GM23338 (cell line): Measurements from ENCODE around the gene SYNPO. TPM values are rescaled to one million over a fixed set of nuclear protein-coding genes. Genes with fewer than 3 reads are reported as not detected.

Experiments used
- ATAC-seq: fragments of 200-7000 bp; cut with Tn5 transposase; 3 replicates; pipeline ENCODE4 v1.9.1; 2020
- DNase-seq: peaks from one replicate; pipeline ENCODE4 v3.0.0-alpha.2; 2015; ENCODE audit warnings: low spot score
- H2AFZ ChIP-seq: fragments of 200-600 bp; sonication (generic); 2 replicates; pipeline ENCODE4 v1.8.0; 2016; ENCODE audit warnings: antibody characterized with exemption, mild to moderate bottlenecking, moderate library complexity
- H3F3A ChIP-seq: fragments of 200-600 bp; sonication (generic); replicated peaks from 2 replicates; pipeline ENCODE4 v1.8.0; 2017; ENCODE audit warnings: antibody characterized with exemption, mixed run types, low read depth
- H3K27ac ChIP-seq: fragments of 200-600 bp; sonication (generic); 2 replicates; pipeline ENCODE4 v1.6.1; 2016; ENCODE audit warnings: low read depth
- H3K27me3 ChIP-seq: fragments of 200-600 bp; sonication (generic); 2 replicates; pipeline ENCODE4 v1.8.0; 2016; ENCODE audit warnings: mild to moderate bottlenecking, mixed run types, moderate library complexity; ENCODE audit not compliant: insufficient read depth
- H3K36me3 ChIP-seq: fragments of 200-600 bp; sonication (generic); 2 replicates; pipeline ENCODE4 v1.8.0; 2016; ENCODE audit warnings: mild to moderate bottlenecking; ENCODE audit not compliant: insufficient read depth
- H3K4me1 ChIP-seq: fragments of 200-600 bp; sonication (generic); 2 replicates; pipeline ENCODE4 v1.8.0; 2016; ENCODE audit warnings: mild to moderate bottlenecking, moderate library complexity; ENCODE audit not compliant: insufficient read depth
- H3K4me2 ChIP-seq: fragments of 200-600 bp; sonication (generic); 2 replicates; pipeline ENCODE4 v1.7.1; 2017; ENCODE audit warnings: mixed run types
- H3K4me3 ChIP-seq: fragments of 200-600 bp; sonication (generic); 2 replicates; pipeline ENCODE4 v1.6.1; 2016; ENCODE audit warnings: mixed run types
- H3K79me2 ChIP-seq: fragments of 200-600 bp; sonication (generic); replicated peaks from 2 replicates; pipeline ENCODE4 v1.8.0; 2017; ENCODE audit warnings: mild to moderate bottlenecking; ENCODE audit not compliant: insufficient read depth
- H3K9me2 ChIP-seq: fragments of 200-600 bp; sonication (generic); 2 replicates; pipeline ENCODE4 v1.8.0; 2017; ENCODE audit not compliant: insufficient read depth
- H4K20me1 ChIP-seq: fragments of 200-600 bp; sonication (generic); replicated peaks from 2 replicates; pipeline ENCODE4 v1.8.0; 2017; ENCODE audit warnings: mild to moderate bottlenecking; ENCODE audit not compliant: insufficient read depth
- H3K27ac Mint-ChIP-seq: 2 replicates; pipeline ENCODE4 v1.8.0; 2020; ENCODE audit warnings: inconsistent platforms, mild to moderate bottlenecking, moderate library complexity, mixed read lengths
- H3K27me3 Mint-ChIP-seq: 3 replicates; pipeline ENCODE4 v1.8.0; 2022; ENCODE audit warnings: low read depth, mild to moderate bottlenecking, moderate library complexity, mixed read lengths, inconsistent platforms; ENCODE audit not compliant: insufficient read depth, poor library complexity
- H3K36me3 Mint-ChIP-seq: 3 replicates; pipeline ENCODE4 v1.8.0; 2021; ENCODE audit warnings: low read depth, mild to moderate bottlenecking, inconsistent platforms, moderate library complexity, mixed read lengths
- H3K4me1 Mint-ChIP-seq: 3 replicates; pipeline ENCODE4 v1.8.0; 2020; ENCODE audit warnings: mild to moderate bottlenecking, inconsistent platforms, mixed read lengths
- H3K4me3 Mint-ChIP-seq: 3 replicates; pipeline ENCODE4 v1.8.0; 2021; ENCODE audit warnings: moderate library complexity, mild to moderate bottlenecking, inconsistent platforms, mixed read lengths
- H3K9me3 Mint-ChIP-seq: 3 replicates; pipeline ENCODE4 v1.8.0; 2020; ENCODE audit warnings: moderate library complexity, mild to moderate bottlenecking, inconsistent platforms, mixed read lengths
- CREB1 ChIP-seq: fragments of 250-450 bp; sonication (Bioruptor Pico); IDR thresholded peaks from 2 replicates; pipeline ENCODE4 v1.5.0; 2020; ENCODE audit warnings: low read depth, mild to moderate bottlenecking, moderate library complexity
- CTCF ChIP-seq, 2 experiments: fragments of 200-600 bp in 1 of 2; sonication (generic) in 1 of 2; conservative IDR thresholded peaks; 2 replicates each; pipeline versions ENCODE4 v1.5.1 to v1.6.1; 2016 to 2017; ENCODE audit warnings: antibody characterized with exemption in 2 of 2, low read depth in 2 of 2, mild to moderate bottlenecking in 2 of 2, moderate library complexity in 1 of 2
- ETS1 ChIP-seq: IDR thresholded peaks from 2 replicates; pipeline ENCODE4 v1.6.1; 2016; ENCODE audit warnings: antibody characterized with exemption
- EZH2 ChIP-seq: fragments of 200-600 bp; sonication (generic); IDR thresholded peaks from one replicate; pipeline ENCODE4 v1.8.0; 2017; ENCODE audit warnings: antibody characterized with exemption, mild to moderate bottlenecking, low read depth; ENCODE audit not compliant: unreplicated experiment
- EZH2phosphoT487 ChIP-seq: fragments of 200-600 bp; sonication (generic); IDR thresholded peaks from one replicate; pipeline ENCODE4 v1.8.1; 2018; ENCODE audit warnings: antibody characterized with exemption; ENCODE audit not compliant: unreplicated experiment
- JUNB ChIP-seq: IDR thresholded peaks from one replicate; pipeline ENCODE4 v1.6.1; 2016; ENCODE audit warnings: antibody characterized with exemption; ENCODE audit not compliant: unreplicated experiment
- NANOG ChIP-seq: IDR thresholded peaks from 2 replicates; pipeline ENCODE4 v1.6.1; 2016; ENCODE audit warnings: antibody characterized with exemption, borderline replicate concordance
- POLR2AphosphoS5 ChIP-seq: IDR thresholded peaks from 2 replicates; pipeline ENCODE4 v1.6.1; 2016; ENCODE audit warnings: antibody characterized with exemption, low read depth
- STAT1 ChIP-seq: IDR thresholded peaks from one replicate; pipeline ENCODE4 v1.6.1; 2016; ENCODE audit warnings: antibody characterized with exemption; ENCODE audit not compliant: unreplicated experiment
- ZNF114 ChIP-seq: fragments of 250-450 bp; sonication (Bioruptor Pico); IDR thresholded peaks from 2 replicates; pipeline ENCODE4 v1.5.0; 2020; ENCODE audit warnings: mild to moderate bottlenecking, moderate library complexity
- ZNF331 ChIP-seq: fragments of 250-450 bp; sonication (Bioruptor Pico); IDR thresholded peaks from 2 replicates; pipeline ENCODE4 v1.5.0; 2020; ENCODE audit warnings: low read depth, mild to moderate bottlenecking, moderate library complexity
- polyA plus RNA-seq: library from polyadenylated mRNA; unstranded; fragments of >200 nt; fragmentation: Nextera tagmentation; extraction: Ambion mirVana; gene quantifications from 2 replicates; pipeline ENCODE4 v1.2.1, GENCODE V29; 2016
- total RNA-seq: library from RNA; depleted of rRNA; stranded (reverse); fragments of >200 nt; shearing (Covaris generic); gene quantifications from 2 replicates; pipeline ENCODE4 v1.2.3, GENCODE V29; 2014
- TF ChIP-seq, protein P1 (sequence below): IDR thresholded peaks from one replicate; pipeline ENCODE4 v1.6.1; 2018; ENCODE audit warnings: antibody characterized with exemption; ENCODE audit not compliant: unreplicated experiment

SYNPO gene
- total and polyA plus RNA-seq, 2 experiments from 2014 or later: 0.16 to 1.3 TPM

GRCh38 chr5:150613991-150614660 is 26.3 kb upstream of the SYNPO start:
- Mint-ChIP-seq H3K9me3 (no peaks in the 10 kb centered on the region), H3K27me3 (peaks cover 5% of the 10 kb centered on the region), H3K4me1 (peaks cover 33% of the 10 kb centered on the region), H3K4me3 (no peak overlapping the region; the same call in 2 of the 3 replicates), H3K36me3 (no peaks in the 10 kb centered on the region), H3K27ac (no peak overlapping the region)
- no peak for TF ChIP-seq EZH2phosphoT487
- no peak for TF ChIP-seq STAT1
- TF ChIP-seq CTCF (conservative IDR thresholded peaks at IDR 0.05; ENCODE audit: low read depth in 2 of 2): peak; percentile 65 to 78
- H3K27me3 ChIP-seq: no peaks in the 10 kb centered on the region
- H4K20me1 ChIP-seq: no peaks in the 10 kb centered on the region
- H2AFZ ChIP-seq: peak overlapping the region; percentile 49; the same call in 1 of the 2 replicates
- no peaks in the 10 kb centered on the region for H3F3A ChIP-seq
- H3K4me2 ChIP-seq: no peak overlapping the region
- peak; percentile 86 for ATAC-seq
- H3K4me3 ChIP-seq: no peak overlapping the region
- H3K4me1 ChIP-seq: 0 out of 2 replicates have a peak, but pooled peaks cover 6% of the 10 kb centered on the region
- H3K27ac ChIP-seq: no peak overlapping the region
- H3K9me2 ChIP-seq: no peaks in the 10 kb centered on the region
- no peaks in the 10 kb centered on the region for H3K79me2 ChIP-seq
- no peaks in the 10 kb centered on the region for H3K36me3 ChIP-seq
- peak; percentile 75 for DNase-seq

- Mint-ChIP-seq H3K36me3 (no peaks in the 10 kb centered on the region), H3K4me1 (peaks cover 36% of the 10 kb centered on the region), H3K27ac (no peak overlapping the region), H3K9me3 (no peaks in the 10 kb centered on the region), H3K27me3 (peaks cover 5% of the 10 kb centered on the region), H3K4me3 (no peak overlapping the region)
- Histone ChIP-seq H4K20me1 (no peaks in the 10 kb centered on the region), H3K79me2 (no peaks in the 10 kb centered on the region), H3K9me2 (no peaks in the 10 kb centered on the region), H3F3A (no peaks in the 10 kb centered on the region), H3K4me2 (no peak overlapping the region), H3K36me3 (no peaks in the 10 kb centered on the region), H3K4me3 (no peak overlapping the region), H2AFZ (no peak overlapping the region), H3K27ac (no peak overlapping the region), H3K27me3 (no peaks in the 10 kb centered on the region), H3K4me1 (0 out of 2 replicates have a peak, but pooled peaks cover 6% of the 10 kb centered on the region)
- ATAC-seq (no peak), DNase-seq (no peak)
- no peak for TF ChIP-seq POLR2AphosphoS5
- TF ChIP-seq NANOG: no peak
- no peak for TF ChIP-seq EZH2
- TF ChIP-seq CREB1: no peak
- no peak for TF ChIP-seq ZNF331 (CRISPR knock-in tag)
- TF ChIP-seq CTCF (conservative IDR thresholded peaks at IDR 0.05; ENCODE audit: low read depth in 2 of 2): no peak
- no peak for TF ChIP-seq ZNF114 (CRISPR knock-in tag)
- TF ChIP-seq, protein P1, sequence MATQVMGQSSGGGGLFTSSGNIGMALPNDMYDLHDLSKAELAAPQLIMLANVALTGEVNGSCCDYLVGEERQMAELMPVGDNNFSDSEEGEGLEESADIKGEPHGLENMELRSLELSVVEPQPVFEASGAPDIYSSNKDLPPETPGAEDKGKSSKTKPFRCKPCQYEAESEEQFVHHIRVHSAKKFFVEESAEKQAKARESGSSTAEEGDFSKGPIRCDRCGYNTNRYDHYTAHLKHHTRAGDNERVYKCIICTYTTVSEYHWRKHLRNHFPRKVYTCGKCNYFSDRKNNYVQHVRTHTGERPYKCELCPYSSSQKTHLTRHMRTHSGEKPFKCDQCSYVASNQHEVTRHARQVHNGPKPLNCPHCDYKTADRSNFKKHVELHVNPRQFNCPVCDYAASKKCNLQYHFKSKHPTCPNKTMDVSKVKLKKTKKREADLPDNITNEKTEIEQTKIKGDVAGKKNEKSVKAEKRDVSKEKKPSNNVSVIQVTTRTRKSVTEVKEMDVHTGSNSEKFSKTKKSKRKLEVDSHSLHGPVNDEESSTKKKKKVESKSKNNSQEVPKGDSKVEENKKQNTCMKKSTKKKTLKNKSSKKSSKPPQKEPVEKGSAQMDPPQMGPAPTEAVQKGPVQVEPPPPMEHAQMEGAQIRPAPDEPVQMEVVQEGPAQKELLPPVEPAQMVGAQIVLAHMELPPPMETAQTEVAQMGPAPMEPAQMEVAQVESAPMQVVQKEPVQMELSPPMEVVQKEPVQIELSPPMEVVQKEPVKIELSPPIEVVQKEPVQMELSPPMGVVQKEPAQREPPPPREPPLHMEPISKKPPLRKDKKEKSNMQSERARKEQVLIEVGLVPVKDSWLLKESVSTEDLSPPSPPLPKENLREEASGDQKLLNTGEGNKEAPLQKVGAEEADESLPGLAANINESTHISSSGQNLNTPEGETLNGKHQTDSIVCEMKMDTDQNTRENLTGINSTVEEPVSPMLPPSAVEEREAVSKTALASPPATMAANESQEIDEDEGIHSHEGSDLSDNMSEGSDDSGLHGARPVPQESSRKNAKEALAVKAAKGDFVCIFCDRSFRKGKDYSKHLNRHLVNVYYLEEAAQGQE: no peak
- no peak for TF ChIP-seq ETS1
- TF ChIP-seq JUNB: no peak
- no peak for TF ChIP-seq EZH2phosphoT487
Observed at GRCh38 chr5:150614661-150615060, 25.8 kb upstream of the SYNPO start.
